Limb (tissue), 2 donors: ENCODE results near the gene ANKRD16.
A peak's percentile ranks its signal among the peaks of the same experiment; 100 is the strongest.
"Not testable (repeated sequence)": the region's sequence is repeated elsewhere in the genome, so short reads cannot be mapped to it uniquely, and the experiment has no call there.

Experiments used
- DNase-seq, 2 donors: peaks; one replicate each; pipeline ENCODE4 v3.0.0-alpha.2; 2016; ENCODE audit errors: extremely low spot score in 2 of 2

The ANKRD16 gene

DNA sequence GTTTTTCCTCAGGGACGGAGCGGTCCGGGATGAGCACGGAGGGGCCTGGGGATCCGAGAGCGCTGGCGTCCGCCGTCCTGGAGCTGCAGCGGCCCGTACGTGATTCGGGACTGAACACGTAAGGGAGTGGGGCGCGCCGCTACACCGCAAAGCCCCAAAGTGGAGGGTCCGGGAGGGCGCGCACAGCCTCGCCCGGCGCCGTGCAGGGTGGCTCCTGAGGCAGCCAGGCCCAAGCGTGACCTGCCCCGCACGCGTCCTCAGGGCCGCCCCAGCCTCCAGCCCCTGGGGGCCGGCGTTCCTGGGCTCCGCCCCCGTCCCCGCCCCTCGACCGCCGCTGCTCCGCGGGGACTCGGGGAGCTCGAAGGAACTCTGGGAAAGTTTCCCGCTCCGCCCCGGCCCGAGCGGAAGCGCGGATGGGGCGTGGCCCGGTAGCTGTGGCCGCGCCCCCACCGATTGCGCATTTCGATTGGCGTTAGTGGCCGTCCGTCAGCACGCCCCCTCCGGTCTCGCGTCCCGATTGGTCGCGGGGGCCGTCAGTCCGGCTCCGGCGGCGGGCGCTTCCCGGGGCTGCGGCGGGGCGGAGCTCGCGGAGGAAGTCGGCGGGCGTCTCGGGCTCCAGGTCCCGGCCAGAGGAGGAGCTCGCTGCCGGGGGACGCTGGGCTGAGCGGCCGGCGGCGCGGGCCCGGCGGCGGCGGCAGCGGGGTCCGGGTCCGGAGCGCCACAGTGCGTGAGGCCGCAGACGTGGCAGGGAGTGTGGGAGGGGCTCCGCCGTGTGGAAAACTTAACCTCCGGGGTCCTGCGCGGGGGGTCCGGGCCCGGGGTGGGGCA lies at the start of gene ANKRD16, which contains the start of gene FBH1:
ANKRD16 (minus strand) TSS at position 270 of the 828 bp plus-strand sequence. CDS start 539 bp downstream, outside the sequence.
FBH1 (plus strand) TSS at position 620 of the 828 bp plus-strand sequence; CDS start at position 723, 103 bp downstream.
- DNase-seq: peak; percentile 98 to 100

DNA sequence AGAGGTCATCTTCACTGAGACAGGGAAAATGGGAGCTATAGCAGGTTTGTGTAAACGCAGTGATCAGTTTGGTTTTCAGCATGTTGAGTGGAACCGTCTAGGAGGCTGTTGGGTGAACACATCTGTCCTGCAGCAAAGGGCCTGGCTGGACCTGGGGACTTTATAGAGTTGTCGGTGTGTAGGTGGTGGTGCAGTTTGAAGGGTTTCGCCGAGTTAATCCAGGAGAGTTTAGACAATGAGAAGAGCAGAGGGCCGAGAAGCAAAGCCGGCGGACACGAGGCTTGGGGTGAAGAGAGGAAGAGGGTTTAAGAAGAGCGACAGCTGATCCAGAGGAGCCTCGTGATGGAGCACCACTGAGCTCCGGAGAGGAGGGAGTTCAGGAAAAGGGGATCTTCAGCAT lies 48.6 kb upstream of the ANKRD16 start:
- no peak for DNase-seq

DNA sequence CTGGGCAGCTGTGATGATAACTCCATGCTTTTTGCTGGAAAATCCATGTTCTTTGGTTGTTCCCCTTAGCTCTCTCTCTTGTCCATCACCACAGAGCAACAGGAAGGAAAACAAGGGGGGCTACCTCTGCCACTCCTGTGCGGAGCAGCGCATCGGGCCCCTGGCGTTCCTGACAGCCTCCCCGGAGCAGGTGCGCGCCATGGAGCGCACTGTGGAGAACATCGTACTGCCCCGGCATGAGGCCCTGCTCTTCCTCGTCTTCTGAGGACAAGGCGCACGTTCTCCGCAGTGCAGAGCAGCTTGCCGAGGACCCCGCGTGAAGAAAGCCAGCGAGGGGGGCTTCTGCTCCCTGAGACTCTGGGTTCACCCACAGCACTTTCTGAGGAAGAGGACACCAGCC lies 47.3 kb upstream of the ANKRD16 start:
- no peak for DNase-seq

DNA sequence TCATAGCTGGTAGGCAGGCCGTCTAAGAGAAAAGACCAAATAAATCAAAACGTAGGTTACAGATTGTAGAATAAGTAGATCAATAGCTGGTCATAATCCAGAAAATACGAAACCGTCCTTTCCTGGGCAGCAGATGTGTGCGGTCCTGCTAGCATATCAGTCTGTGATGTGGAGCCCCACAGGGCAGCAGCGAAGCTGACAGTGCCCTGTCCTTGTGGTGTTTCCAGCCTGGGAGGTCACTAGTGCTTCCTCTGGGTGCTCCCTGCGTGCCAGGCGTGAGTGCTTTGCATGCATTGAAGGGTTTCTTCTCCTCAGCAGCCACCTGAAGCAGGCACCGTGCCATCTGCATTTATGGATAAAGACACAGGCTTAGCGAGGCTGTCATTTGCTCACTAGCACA lies 45.9 kb upstream of the ANKRD16 start:
- DNase-seq: no peak

DNA sequence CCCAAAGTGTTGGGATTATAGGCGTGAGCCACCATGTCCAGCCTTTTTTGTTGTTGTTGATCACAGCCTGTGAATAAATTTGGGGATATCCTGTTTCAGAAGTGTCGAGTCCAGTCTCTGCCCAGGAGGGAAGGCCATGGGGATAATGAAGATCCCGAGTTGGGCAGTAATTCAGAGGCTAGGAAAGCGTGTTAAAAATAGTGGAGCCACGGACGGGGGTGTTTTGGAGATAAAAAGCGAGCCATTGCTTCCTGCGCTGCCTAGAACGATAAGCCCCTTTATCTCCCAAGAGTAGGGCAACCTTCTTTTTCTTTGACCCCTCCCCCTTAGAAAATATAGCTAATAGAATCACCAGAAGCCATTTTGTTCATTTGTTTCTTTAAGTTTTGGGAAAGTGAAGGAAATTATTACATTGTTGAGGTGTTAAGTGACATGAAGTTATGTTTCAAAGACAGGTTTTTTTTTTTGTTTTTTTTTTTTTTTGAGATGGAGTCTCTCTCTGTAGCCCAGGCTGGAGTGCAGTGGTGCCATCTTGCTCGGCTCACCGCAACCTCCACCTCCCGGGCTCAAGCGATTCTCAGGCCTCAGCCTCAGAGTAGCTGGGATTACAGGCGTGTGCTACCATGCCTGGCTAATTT lies 44.3 kb upstream of the ANKRD16 start:
- no peak for DNase-seq

DNA sequence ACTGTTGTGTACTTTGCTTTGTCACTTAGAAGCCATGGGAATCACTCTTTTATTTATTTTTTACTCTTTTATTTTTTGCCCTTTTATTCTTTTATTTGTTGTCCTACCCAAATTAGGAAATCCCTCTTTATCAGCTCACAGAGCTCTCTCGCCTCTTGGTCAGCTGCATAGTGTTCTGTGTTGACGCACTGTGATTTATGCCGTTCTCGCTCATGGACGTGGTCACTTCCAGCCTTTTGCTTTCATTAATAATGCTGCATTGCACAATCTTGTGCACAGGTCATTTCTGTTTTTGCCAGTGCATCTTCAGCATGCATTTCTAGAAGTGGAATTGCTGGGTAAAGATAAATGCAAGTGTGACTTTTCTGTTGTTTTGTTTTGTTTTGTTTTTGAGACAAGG lies 42.7 kb upstream of the ANKRD16 start:
- DNase-seq: no peak

DNA sequence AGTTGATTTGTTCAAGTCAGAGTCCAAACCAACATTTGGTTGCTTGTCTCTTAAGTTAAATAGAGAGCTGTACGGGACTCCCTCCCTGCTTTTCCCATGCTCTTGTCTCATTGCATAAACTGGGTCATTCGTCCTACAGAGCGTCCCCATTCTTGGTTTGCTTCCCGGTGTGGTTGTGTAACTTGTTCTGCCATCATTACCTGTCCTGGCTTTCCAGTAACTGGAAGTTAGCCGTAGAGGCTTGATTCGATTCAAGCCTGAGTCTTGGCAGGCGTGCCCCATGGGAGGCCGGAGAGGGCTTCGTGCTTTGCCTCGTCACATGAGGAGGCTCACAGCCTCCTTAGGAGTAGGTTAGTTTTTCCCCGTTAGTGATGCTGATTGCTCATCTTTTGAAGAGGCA lies 40.6 kb upstream of the ANKRD16 start:
- no peak for DNase-seq

DNA sequence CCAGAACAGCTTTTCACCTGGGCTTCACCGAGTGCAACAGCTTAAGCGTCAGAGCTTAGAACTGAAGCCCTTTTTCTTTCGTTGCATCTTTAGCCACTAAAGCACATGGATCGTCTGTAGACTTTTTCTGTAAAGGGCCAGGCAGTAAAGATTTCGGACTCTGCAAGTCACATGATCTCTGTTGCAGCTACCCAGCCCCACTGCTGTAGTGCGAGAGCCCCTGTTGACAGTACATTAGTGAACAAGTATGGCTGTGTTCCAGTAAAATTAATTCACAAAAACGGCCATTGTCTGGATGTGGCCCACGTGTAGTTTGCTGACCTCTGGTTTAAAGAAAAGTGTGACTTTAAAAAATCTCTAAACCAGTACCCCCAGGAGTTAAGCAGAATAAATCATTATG lies 39.7 kb upstream of the ANKRD16 start:
- no peak for DNase-seq

DNA sequence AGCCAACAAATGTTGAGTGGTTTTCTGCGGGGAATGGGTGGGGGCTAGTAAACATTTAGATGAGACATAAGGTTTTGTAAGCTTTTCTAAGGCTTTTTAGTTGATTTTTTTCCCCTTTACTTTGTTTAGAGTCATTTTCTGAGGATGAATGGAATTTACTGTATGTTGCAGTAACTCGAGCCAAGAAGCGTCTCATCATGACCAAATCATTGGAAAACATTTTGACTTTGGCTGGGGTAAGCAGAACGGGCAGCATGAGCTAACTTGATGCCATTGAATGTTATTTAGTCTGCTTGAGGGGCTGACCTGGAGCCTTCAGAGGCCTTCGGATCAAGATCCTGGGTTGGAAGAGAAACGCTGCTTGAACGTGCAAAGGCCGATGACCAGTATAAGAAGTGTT lies 37.6 kb upstream of the ANKRD16 start:
- DNase-seq: no peak

DNA sequence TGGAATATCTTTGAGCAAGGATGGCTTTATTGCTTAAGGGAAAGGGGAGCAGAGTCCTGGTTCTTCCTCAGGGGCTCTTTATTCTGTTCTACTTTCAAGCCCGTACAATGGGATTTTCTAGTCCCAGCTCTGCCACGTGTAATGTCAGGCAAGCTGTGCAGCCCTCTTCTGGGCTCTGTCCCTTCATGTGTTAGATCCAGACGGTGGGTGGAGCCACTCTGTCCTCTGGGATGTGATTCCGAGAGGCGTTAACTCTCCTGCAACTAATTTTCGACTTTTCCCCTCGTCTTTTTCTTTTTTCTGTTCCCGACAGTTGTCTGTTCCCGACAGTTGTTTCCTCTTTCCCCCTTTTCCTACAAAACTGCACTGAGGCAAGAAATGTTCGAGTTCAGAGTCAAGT lies 35.2 kb upstream of the ANKRD16 start:
- no peak for DNase-seq

DNA sequence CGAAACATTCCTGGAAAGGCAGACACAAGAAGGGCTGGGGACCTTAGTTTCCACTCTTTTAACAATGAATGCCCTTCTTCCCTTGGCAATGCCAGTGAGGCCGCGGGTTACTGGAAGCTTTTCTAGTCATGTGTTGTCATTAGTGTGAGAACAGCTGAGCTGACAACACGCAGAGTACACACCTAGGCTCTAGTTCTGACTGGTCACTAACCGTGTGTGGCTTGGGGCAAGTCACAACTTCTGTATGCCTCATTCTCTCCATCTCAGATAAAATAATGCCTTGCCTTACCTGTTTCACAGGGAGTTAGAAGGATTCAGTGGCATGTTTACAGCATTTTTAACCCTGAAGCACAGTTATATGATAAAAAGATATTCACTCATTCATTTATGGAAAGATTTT lies 32.1 kb upstream of the ANKRD16 start:
- DNase-seq: no peak

DNA sequence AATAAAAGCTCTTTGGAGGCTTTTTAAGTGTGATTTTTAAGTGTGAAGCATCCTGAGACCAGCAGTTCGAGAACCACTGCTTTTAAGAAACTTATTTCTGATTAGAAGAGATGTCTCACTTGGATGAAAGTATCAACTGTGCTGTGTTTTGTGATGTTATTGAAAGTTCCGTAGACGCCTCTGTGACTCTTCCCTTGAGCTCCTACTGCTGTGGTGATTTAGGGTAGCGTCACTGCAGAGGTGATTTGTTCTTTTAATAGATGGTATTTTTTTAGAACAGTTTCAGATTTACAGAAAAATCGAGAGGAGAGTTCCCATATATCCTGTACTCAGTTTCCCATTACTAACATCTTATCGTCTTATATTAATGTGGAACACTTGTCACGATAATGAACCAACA lies 29.9 kb upstream of the ANKRD16 start:
- DNase-seq: no peak

DNA sequence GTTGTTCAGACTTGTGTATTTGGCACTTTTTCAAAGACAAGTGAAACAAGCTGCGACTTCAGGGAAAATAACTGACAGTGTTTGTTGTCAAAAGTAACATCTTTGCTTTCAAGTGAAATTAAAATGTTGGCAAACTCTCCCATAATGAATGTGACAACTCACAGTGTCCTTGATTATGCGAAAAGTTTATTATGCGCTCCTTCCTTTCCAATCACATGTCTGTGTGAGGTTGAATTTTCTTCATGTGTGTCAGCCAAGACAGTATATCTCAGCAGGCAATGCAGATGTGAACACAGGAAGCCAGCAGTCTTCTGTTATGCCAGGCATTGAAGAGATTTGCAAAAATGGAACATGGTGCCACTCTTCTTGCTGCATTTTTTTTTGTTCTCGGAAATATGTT lies 29.1 kb upstream of the ANKRD16 start:
- DNase-seq: no peak

DNA sequence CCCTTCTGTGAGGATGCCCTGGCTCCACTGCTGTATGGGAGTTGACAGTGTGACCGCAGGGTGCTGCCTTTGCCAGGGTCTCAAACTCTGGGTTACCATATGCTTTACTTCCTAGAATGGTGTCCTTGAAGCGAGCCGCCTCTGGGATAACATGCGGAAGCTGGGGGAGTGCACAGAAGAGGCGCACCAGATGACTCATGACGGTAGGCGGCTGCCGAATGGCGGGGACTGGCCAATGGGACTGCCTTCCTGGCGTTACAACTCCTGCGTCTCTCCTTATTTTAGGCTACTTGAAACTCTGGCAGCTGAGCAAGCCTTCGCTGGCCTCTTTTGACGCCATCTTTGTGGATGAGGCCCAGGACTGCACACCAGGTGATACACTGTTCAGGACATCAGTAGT lies 27.6 kb upstream of the ANKRD16 start:
- no peak for DNase-seq

DNA sequence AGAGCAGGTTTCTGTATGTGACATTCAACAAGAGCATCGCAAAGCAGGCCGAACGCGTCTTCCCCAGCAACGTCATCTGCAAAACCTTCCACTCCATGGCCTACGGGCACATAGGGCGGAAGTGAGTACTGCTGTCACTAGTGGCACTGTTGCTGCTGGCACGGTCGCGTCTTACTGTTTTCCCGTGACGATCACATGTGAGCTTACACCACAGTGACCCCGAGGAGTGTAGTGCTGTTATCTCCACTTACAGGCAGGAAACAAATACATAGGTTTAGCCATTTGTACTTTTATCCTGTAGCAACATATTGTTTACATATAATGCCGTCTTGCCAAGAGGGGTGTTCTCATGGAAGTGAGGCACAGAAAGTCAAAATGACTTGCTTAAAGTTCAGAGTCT lies 25.8 kb upstream of the ANKRD16 start:
- no peak for DNase-seq

DNA sequence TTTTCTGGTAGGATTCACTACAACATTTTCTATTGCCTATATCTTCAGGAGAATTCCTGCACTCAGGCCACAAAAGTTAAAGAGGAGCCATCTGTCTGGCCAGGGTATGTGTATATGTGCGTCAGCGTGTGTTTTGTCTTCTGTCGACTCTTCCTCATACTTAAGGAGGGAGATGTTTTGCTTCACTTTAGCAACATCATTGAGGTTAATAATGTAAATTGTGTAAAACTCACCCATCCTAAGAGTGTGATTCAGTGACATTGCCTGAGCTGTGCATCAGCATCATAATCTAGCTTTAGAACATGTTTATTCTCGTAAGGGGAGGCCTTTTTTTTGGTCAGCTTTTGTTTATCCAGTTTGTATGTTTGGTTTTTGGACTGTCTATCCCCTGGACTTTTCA lies 24.0 kb upstream of the ANKRD16 start:
- DNase-seq: no peak

DNA sequence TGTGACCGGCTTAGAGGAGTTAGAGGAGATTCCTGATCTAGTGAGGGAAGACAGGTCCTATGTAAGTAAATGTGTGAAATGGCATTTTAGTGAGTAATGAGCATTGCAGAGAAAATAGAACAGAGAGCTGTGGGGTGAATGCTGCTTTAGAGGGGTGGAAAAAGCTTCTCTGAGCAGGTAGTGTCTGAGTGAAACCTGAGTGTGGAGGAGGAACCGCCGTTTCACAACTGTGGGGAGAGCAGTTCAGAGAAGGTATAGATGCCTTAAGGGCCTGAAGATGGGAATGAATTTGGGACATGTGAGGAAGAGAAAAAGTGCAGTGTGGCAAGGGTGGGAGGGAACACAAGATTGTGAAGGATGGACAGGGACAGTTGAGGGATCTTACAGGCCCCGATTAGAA lies 22.0 kb upstream of the ANKRD16 start:
- DNase-seq: no peak

DNA sequence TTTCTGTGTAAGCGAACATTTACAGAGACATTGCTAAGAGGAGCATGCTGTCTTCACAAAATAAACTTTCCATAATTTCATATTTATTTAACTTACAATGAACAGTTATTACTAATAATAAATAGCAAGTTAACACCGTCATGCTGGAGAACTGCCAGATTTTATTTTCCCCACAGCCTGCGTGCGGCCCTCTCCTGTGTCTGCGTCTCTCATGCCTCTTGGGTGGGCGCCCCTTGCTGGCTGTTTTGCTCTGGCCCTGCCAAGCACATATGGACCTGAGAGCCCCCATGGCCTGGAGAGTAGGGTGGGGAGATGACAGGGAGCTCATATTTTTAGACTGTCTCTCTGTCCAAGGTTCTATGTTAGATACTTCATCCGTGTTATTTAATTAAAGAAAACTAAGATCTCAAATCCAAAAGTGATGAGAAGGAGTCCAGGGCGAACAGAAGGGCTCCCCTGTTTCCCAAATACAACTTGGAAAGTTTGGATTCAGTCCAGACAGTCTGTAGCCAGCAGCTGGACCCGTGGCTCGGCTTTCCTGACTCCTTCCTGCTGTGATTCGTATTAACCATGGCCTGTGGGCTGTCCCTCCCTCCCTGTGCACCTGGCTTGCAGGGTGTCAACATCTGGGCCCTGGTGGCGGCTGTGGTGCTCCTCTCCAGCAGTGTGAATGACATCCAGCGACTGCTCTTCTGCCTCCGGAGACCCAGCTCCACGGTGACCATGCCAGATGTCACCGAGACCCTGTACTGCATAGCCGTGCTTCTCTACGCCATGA lies 20.8 kb upstream of the ANKRD16 start:
- DNase-seq: peak in 1 of 2 donors; percentile 40

DNA sequence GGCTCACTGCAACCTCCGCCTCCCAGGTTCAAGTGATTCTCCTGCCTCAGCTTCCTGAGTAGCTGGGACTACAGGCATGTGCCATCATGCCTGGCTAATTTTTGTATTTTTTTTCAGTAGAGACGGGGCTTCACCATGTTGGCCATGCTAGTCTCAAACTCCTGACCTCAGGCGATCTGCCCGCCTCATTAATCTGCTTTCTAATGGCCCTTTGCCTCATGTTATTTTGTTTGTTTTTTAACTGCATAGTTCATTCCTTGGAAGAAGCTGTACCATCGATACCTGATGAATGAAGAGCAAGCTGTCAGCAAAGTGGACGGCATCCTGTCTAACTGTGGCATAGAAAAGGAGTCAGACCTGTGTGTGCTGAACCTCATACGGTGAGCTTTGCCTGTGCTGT lies 19.0 kb upstream of the ANKRD16 start:
- DNase-seq: not testable (repeated sequence)

DNA sequence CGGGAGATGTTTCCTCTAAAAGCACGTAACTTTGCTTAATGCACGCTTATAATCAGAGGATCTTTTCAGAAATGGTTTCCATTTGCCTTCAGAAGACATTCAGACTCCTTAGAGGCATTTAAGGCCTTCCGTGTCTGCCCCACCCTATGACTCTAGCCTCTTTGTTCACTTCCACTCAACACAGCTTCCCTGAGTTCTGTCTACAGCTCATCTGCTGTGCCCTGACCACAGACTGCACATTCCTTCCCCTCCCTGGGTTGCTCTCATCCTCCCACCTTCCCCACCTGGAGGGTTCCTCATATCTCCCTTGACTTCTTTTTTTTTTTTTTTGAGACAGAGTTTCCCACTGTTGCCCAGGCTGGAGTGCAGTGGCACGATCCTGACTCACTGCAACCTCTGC lies 17.0 kb upstream of the ANKRD16 start:
- no peak for DNase-seq

DNA sequence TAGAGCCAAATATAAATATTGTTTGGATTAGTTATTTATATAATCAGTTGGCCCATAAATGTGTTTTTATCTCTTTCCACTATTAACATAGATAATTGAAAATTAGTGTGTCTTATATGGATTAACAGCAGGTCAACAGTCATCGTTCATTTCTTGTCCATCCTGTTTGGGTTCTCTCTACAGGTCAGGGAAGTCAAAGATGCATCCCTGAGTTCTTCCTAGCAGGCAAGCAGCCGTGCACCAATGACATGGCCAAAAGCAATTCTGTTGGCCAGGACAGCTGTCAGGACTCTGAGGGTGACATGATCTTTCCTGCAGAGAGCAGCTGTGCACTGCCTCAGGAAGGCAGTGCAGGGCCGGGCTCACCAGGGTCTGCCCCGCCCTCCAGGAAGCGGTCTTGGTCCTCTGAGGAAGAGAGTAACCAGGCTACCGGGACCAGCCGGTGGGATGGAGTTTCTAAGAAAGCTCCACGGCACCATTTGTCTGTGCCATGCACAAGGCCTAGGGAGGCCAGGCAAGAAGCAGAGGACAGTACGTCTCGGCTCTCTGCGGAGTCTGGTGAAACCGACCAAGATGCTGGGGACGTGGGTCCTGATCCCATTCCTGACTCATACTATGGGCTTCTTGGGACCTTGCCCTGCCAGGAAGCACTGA lies 16.3 kb upstream of the ANKRD16 start:
- peak in 1 of 2 donors; percentile 10 for DNase-seq

DNA sequence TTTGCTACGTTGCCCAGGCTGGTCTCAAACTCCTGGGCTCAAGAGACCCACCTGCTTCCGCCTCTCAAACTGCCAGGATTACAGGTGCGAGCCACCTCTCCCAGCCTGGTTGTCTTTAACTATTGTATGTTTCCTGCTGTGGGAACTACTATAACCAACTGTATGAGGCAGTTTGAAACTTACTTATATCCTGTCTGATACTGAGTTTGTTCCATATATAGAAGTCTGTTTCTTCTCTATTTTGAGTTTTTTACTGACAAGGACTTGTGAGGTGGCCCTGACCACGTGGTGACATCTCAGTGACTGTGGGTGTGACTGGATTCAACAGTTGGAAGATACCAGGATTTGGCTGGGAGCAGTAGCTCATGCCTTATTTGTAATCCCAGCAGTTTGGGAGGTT lies 14.5 kb upstream of the ANKRD16 start:
- DNase-seq: no peak
